Loucy (cell line): ENCODE data around the gene BUB1B.

ENCODE experiments used
- H2AFZ ChIP-seq: fragments of 200-600 bp; sonication (generic); 2 replicates; pipeline ENCODE4 v1.6.0; 2016; ENCODE audit warnings: antibody characterized with exemption, mild to moderate bottlenecking, low read length, moderate library complexity
- H3F3A ChIP-seq: fragments of 200-600 bp; 2 replicates; pipeline ENCODE4 v1.6.0; 2016; ENCODE audit warnings: antibody characterized with exemption, low read depth, mild to moderate bottlenecking
- H3K27me3 ChIP-seq: fragments of 200-600 bp; sonication (generic); 2 replicates; pipeline ENCODE4 v1.6.1; 2014; ENCODE audit warnings: low read length, mild to moderate bottlenecking; ENCODE audit not compliant: insufficient read depth, poor library complexity, severe bottlenecking
- H3K36me3 ChIP-seq: fragments of 200-600 bp; sonication (generic); 2 replicates; pipeline ENCODE4 v1.6.1; 2016; ENCODE audit warnings: low read length; ENCODE audit not compliant: insufficient read depth
- H3K4me1 ChIP-seq: fragments of 200-600 bp; sonication (generic); 2 replicates; pipeline ENCODE4 v1.5.1; 2014; ENCODE audit warnings: low read length, mild to moderate bottlenecking; ENCODE audit not compliant: insufficient read depth, poor library complexity, severe bottlenecking
- H3K4me2 ChIP-seq: fragments of 200-600 bp; sonication (generic); 2 replicates; pipeline ENCODE4 v1.6.0; 2014; ENCODE audit warnings: antibody characterized with exemption, low read length, low read depth, mild to moderate bottlenecking; ENCODE audit not compliant: poor library complexity, severe bottlenecking
- H3K4me3 ChIP-seq: fragments of 200-600 bp; sonication (generic); 2 replicates; pipeline ENCODE4 v1.5.1; 2014; ENCODE audit warnings: low read length, mild to moderate bottlenecking, mixed read lengths; ENCODE audit not compliant: poor library complexity, severe bottlenecking
- H3K79me2 ChIP-seq: fragments of 200-600 bp; sonication (generic); 2 replicates; pipeline ENCODE4 v1.6.1; 2014; ENCODE audit warnings: low read length; ENCODE audit not compliant: insufficient read depth
- H3K9ac ChIP-seq: fragments of 200-600 bp; sonication (generic); 2 replicates; pipeline ENCODE4 v1.6.0; 2014; ENCODE audit warnings: mild to moderate bottlenecking, low read depth, low read length, moderate library complexity; ENCODE audit not compliant: poor library complexity, severe bottlenecking
- H3K9me2 ChIP-seq: fragments of 200-600 bp; sonication (generic); replicated peaks from 2 replicates; pipeline ENCODE4 v1.6.1; 2016; ENCODE audit warnings: low read depth, low read length, mixed read lengths
- H3K9me3 ChIP-seq: fragments of 200-600 bp; sonication (generic); 2 replicates; pipeline ENCODE4 v1.6.1; 2014; ENCODE audit warnings: mild to moderate bottlenecking, antibody characterized with exemption, low read length, low read depth; ENCODE audit not compliant: insufficient read depth
- H4K20me1 ChIP-seq: fragments of 200-600 bp; sonication (generic); 2 replicates; pipeline ENCODE4 v1.6.0; 2014; ENCODE audit warnings: antibody characterized with exemption, low read length, mild to moderate bottlenecking; ENCODE audit not compliant: insufficient read depth, poor library complexity, severe bottlenecking
- CTCF ChIP-seq: fragments of 200-600 bp; sonication (generic); conservative IDR thresholded peaks from 2 replicates; pipeline ENCODE4 v1.5.1; 2014; ENCODE audit warnings: mild to moderate bottlenecking, antibody characterized with exemption, low read length
- EZH2phosphoT487 ChIP-seq: fragments of 200-600 bp; IDR thresholded peaks from 2 replicates; pipeline ENCODE4 v1.6.1; 2018; ENCODE audit warnings: antibody characterized with exemption, mild to moderate bottlenecking, moderate library complexity, borderline replicate concordance

The BUB1B gene

GRCh38 chr15:40190591-40190990 lies 29.7 kb downstream of the BUB1B start:
- no peaks in the 10 kb centered on the region for H3K27me3 ChIP-seq
- no peaks in the 10 kb centered on the region for H3F3A ChIP-seq
- no peaks in the 10 kb centered on the region for H3K4me1 ChIP-seq
- no peak for TF ChIP-seq CTCF
- TF ChIP-seq EZH2phosphoT487 = no peak
- no peak overlapping the region for H3K4me2 ChIP-seq
- H4K20me1 ChIP-seq = peaks cover 5% of the 10 kb centered on the region
- peaks cover 61% of the 10 kb centered on the region for H3K79me2 ChIP-seq
- H3K9me3 ChIP-seq = no peaks in the 10 kb centered on the region
- H3K36me3 ChIP-seq = peaks cover 92% of the 10 kb centered on the region
- no peak overlapping the region for H3K9ac ChIP-seq
- H2AFZ ChIP-seq = no peak overlapping the region
- H3K4me3 ChIP-seq = no peak overlapping the region
- no peaks in the 10 kb centered on the region for H3K9me2 ChIP-seq

- no peak overlapping the region for H2AFZ ChIP-seq
- no peaks in the 10 kb centered on the region for H3K9me3 ChIP-seq
- TF ChIP-seq CTCF (no peak), EZH2phosphoT487 (no peak)
- peaks cover 6% of the 10 kb centered on the region for H3K4me1 ChIP-seq
- H3K9me2 ChIP-seq = no peaks in the 10 kb centered on the region
- H4K20me1 ChIP-seq = peaks cover 10% of the 10 kb centered on the region
- no peaks in the 10 kb centered on the region for H3F3A ChIP-seq
- no peak overlapping the region for H3K4me2 ChIP-seq
- no peaks in the 10 kb centered on the region for H3K27me3 ChIP-seq
- H3K36me3 ChIP-seq = peaks cover 97% of the 10 kb centered on the region
- no peak overlapping the region for H3K9ac ChIP-seq
- peaks cover 76% of the 10 kb centered on the region for H3K79me2 ChIP-seq
- H3K4me3 ChIP-seq = no peak overlapping the region
Measured at GRCh38 chr15:40192942-40193341, 32.1 kb downstream of the BUB1B start.

- Histone ChIP-seq H3K9me2 (no peaks in the 10 kb centered on the region), H3K4me3 (no peak overlapping the region), H3K79me2 (peaks cover 44% of the 10 kb centered on the region), H3K9me3 (no peaks in the 10 kb centered on the region), H3K36me3 (peaks cover 92% of the 10 kb centered on the region), H2AFZ (no peak overlapping the region), H3K27me3 (no peaks in the 10 kb centered on the region), H3K4me2 (no peak overlapping the region), H3K4me1 (peaks cover 6% of the 10 kb centered on the region), H3F3A (no peaks in the 10 kb centered on the region), H4K20me1 (peaks cover 6% of the 10 kb centered on the region), H3K9ac (no peak overlapping the region)
- TF ChIP-seq EZH2phosphoT487 (no peak), CTCF (no peak)
Measured at GRCh38 chr15:40197434-40197833, 36.6 kb downstream of the BUB1B start.
